IMR-90 (cell line): ENCODE data around the gene STX11. TPM values are rescaled to one million over a fixed set of nuclear protein-coding genes. Genes with fewer than 3 reads are reported as not detected.

Source experiments
- ATAC-seq: fragments of 200-7000 bp; cut with Tn5 transposase; 2 replicates; pipeline ENCODE4 v1.9.1; 2020; ENCODE audit warnings: low read depth, mild to moderate bottlenecking, moderate library complexity
- BruUV-seq: library from RNA; stranded (reverse); fragments of 400-500 nt; replicated peaks from 2 replicates; lab custom pipeline; 2021; lab: Mats Ljungman, UMichigan
- CTCF ChIA-PET: fragments of 300-600 bp; formaldehyde crosslinking; extraction: SDS; loops from one replicate; lab custom pipeline; 2021; ENCODE audit warnings: antibody characterized with exemption; lab: Yijun Ruan, JAX
- POLR2A ChIA-PET: fragments of 300-600 bp; sonication (Branson Sonifier 250); formaldehyde crosslinking; loops from one replicate; lab custom pipeline; 2022; ENCODE audit warnings: antibody characterized with exemption; ENCODE audit not compliant: unreplicated experiment; lab: Charles Lee
- DNase-seq: peaks from one replicate; pipeline ENCODE4 v3.0.0; 2013
- H2AFZ ChIP-seq: replicated peaks from 2 replicates; pipeline ENCODE3; 2013; ENCODE audit warnings: low read length, mild to moderate bottlenecking; ENCODE audit not compliant: poor library complexity
- H2AK5ac ChIP-seq: 2 replicates; pipeline ENCODE4 v1.6.1; 2013; ENCODE audit warnings: low read depth, low read length, inconsistent platforms
- H2AK9ac ChIP-seq: replicated peaks from 2 replicates; pipeline ENCODE3; 2013; ENCODE audit warnings: mild to moderate bottlenecking, low read depth, low read length, moderate library complexity; ENCODE audit not compliant: poor library complexity
- H2BK120ac ChIP-seq: 2 replicates; pipeline ENCODE4 v1.6.1; 2013; ENCODE audit warnings: low read depth, low read length, inconsistent platforms
- H2BK15ac ChIP-seq: 3 replicates; pipeline ENCODE4 v1.6.1; 2013; ENCODE audit warnings: low read depth, low read length, inconsistent platforms
- H2BK20ac ChIP-seq: 2 replicates; pipeline ENCODE4 v1.6.1; 2013; ENCODE audit warnings: low read depth, mild to moderate bottlenecking, inconsistent platforms, low read length, moderate library complexity
- H2BK5ac ChIP-seq: 2 replicates; pipeline ENCODE4 v1.6.1; 2013; ENCODE audit warnings: mild to moderate bottlenecking, low read depth, low read length, inconsistent platforms; ENCODE audit not compliant: poor library complexity, severe bottlenecking
- H3K14ac ChIP-seq: replicated peaks from 2 replicates; pipeline ENCODE4 v1.6.1; 2013; ENCODE audit warnings: low read depth, low read length, inconsistent platforms
- H3K18ac ChIP-seq: 2 replicates; pipeline ENCODE4 v1.6.1; 2013; ENCODE audit warnings: low read depth, low read length, control low read depth
- H3K23ac ChIP-seq: 2 replicates; pipeline ENCODE4 v1.6.1; 2013; ENCODE audit warnings: low read depth, low read length, inconsistent platforms
- H3K27ac ChIP-seq: 2 replicates; pipeline ENCODE4 v1.5.1; 2013; ENCODE audit warnings: mild to moderate bottlenecking, control low read depth, low read length; ENCODE audit not compliant: insufficient read depth
- H3K27me3 ChIP-seq: 2 replicates; pipeline ENCODE4 v1.6.1; 2013; ENCODE audit warnings: low read length; ENCODE audit not compliant: control insufficient read depth, insufficient read depth
- H3K36me3 ChIP-seq: 2 replicates; pipeline ENCODE4 v1.6.1; 2013; ENCODE audit warnings: low read length, mixed read lengths; ENCODE audit not compliant: control insufficient read depth, insufficient read depth
- H3K4ac ChIP-seq: 2 replicates; pipeline ENCODE4 v1.6.1; 2013; ENCODE audit warnings: low read depth, low read length, inconsistent platforms
- H3K4me1 ChIP-seq: 2 replicates; pipeline ENCODE4 v1.6.1; 2013; ENCODE audit warnings: low read length, mixed read lengths; ENCODE audit not compliant: control insufficient read depth, insufficient read depth
- H3K4me2 ChIP-seq: 2 replicates; pipeline ENCODE4 v1.6.1; 2013; ENCODE audit warnings: low read depth, mild to moderate bottlenecking, control low read depth, low read length, moderate library complexity
- H3K4me3 ChIP-seq: 2 replicates; pipeline ENCODE4 v1.5.1; 2013; ENCODE audit warnings: low read depth, mild to moderate bottlenecking, control low read depth, low read length, moderate library complexity; ENCODE audit not compliant: insufficient read depth
- H3K56ac ChIP-seq: 2 replicates; pipeline ENCODE4 v1.6.1; 2013; ENCODE audit warnings: low read length, inconsistent platforms; ENCODE audit not compliant: insufficient read depth; ENCODE audit errors: extremely low read depth
- H3K79me1 ChIP-seq, 2 experiments: 2 replicates each; pipeline ENCODE4 v1.6.1; 2013; ENCODE audit warnings: low read length in 2 of 2, inconsistent platforms in 1 of 2, low read depth in 1 of 2
- H3K9ac ChIP-seq: 2 replicates; pipeline ENCODE4 v1.6.1; 2013; ENCODE audit warnings: low read depth, low read length, control low read depth
- H3K9me1 ChIP-seq: 2 replicates; pipeline ENCODE4 v1.6.1; 2013; ENCODE audit warnings: low read length, inconsistent platforms; ENCODE audit not compliant: insufficient read depth
- H3K9me3 ChIP-seq: 2 replicates; pipeline ENCODE4 v1.6.1; 2013; ENCODE audit warnings: low read length; ENCODE audit not compliant: control insufficient read depth, insufficient read depth
- H4K20me1 ChIP-seq: 2 replicates; pipeline ENCODE4 v1.6.1; 2013; ENCODE audit warnings: low read length, inconsistent platforms; ENCODE audit not compliant: insufficient read depth
- H4K5ac ChIP-seq: 2 replicates; pipeline ENCODE4 v1.6.1; 2013; ENCODE audit warnings: mild to moderate bottlenecking, low read depth, low read length, control low read depth
- H4K8ac ChIP-seq, 2 experiments: 2 replicates each; pipeline ENCODE4 v1.6.1; 2013; ENCODE audit warnings: low read depth in 2 of 2, low read length in 2 of 2, control low read depth in 1 of 2, inconsistent platforms in 1 of 2
- H4K91ac ChIP-seq: 2 replicates; pipeline ENCODE4 v1.6.1; 2013; ENCODE audit warnings: low read depth, low read length, inconsistent platforms; ENCODE audit not compliant: insufficient read depth
- CEBPB ChIP-seq: IDR thresholded peaks from 2 replicates; pipeline ENCODE4 v1.6.1; 2012; ENCODE audit warnings: low read depth, low read length, improper control_type of control experiment
- CHD1 ChIP-seq: IDR thresholded peaks from 2 replicates; pipeline ENCODE4 v1.6.1; 2012; ENCODE audit warnings: low read depth, low read length, improper control_type of control experiment
- FOS ChIP-seq: fragments of 150-350 bp; IDR thresholded peaks from 2 replicates; pipeline ENCODE4 v1.6.1; 2016; ENCODE audit warnings: low read depth, low read length
- MAFK ChIP-seq: IDR thresholded peaks from 2 replicates; pipeline ENCODE4 v1.6.1; 2012; ENCODE audit warnings: low read depth, low read length, improper control_type of control experiment
- MAZ ChIP-seq: IDR thresholded peaks from 2 replicates; pipeline ENCODE4 v1.6.1; 2012; ENCODE audit warnings: low read depth, mild to moderate bottlenecking, low read length, improper control_type of control experiment, moderate library complexity, borderline replicate concordance
- POLR2A ChIP-seq: IDR thresholded peaks from 2 replicates; pipeline ENCODE4 v1.6.1; 2012; ENCODE audit warnings: mild to moderate bottlenecking, low read depth, low read length
- RAD21 ChIP-seq: IDR thresholded peaks from 2 replicates; pipeline ENCODE4 v1.6.1; 2012; ENCODE audit warnings: low read length, improper control_type of control experiment
- WGBS, 2 experiments: methylation state at CpG; one replicate each; pipeline versions ENCODE4 v1.1.5 to v1.1.7; 2013; ENCODE audit warnings: missing lambda C conversion rate in 2 of 2; ENCODE audit not compliant: insufficient read length in 1 of 2; ENCODE audit errors: extremely low coverage in 2 of 2; 5-methylcytosine and 5-hydroxymethylcytosine counted together
- dilution Hi-C: fragments of 300-500 bp; cut with HindIII; formaldehyde crosslinking; loops from one replicate; pipeline ENCODE4 v1.14.3; 2018; ENCODE audit warnings: low sequenced_read_pairs; ENCODE audit not compliant: unreplicated experiment
- in situ Hi-C: fragments of 300-500 bp; cut with MboI; formaldehyde crosslinking; loops from 3 replicates; pipeline ENCODE4 v1.14.3; 2019; ENCODE audit warnings: low sequenced_read_pairs, inconsistent platforms, mixed read lengths
- intact Hi-C: fragments of 100-400 bp; cut with micrococcal nuclease; formaldehyde crosslinking; loops from 2 replicates; pipeline ENCODE4 v1.10.0; 2022
- polyA plus RNA-seq, 3 experiments: library from polyadenylated mRNA; depleted of rRNA; stranded (reverse); fragments of >200 nt; gene quantifications; 2 replicates each; pipeline ENCODE4 v1.2.3, GENCODE V29; 2012; ENCODE audit warnings: low replicate concordance in 1 of 3
- total RNA-seq: library from RNA; depleted of rRNA; stranded (reverse); fragments of >200 nt; gene quantifications from 2 replicates; pipeline ENCODE4 v1.2.3, GENCODE V29; 2012

Gene STX11
- total and polyA plus RNA-seq, 2 of the 4 experiments (the other 2 are of a cell fraction): 0.54 to 0.68 TPM

- intact Hi-C loops: no loop called here
Measured at GRCh38 chr6:144174006-144174405, 23.7 kb downstream of the STX11 start.

More at GRCh38 chr6:144174006-144174405, 23.7 kb downstream of the STX11 start:
- Histone ChIP-seq H2BK15ac (no peak overlapping the region), H3K9ac (no peak overlapping the region), H4K8ac (no peak overlapping the region), H2BK120ac (no peak overlapping the region), H2BK20ac (no peak overlapping the region), H3K4me3 (no peak overlapping the region), H3K36me3 (no peaks in the 10 kb centered on the region), H3K9me1 (no peaks in the 10 kb centered on the region; the same call in 1 of the 2 replicates), H3K27ac (no peak overlapping the region), H4K20me1 (no peaks in the 10 kb centered on the region), H3K18ac (no peak overlapping the region), H4K91ac (no peak overlapping the region), H3K23ac (no peak overlapping the region), H3K79me1 (no peaks in the 10 kb centered on the region), H4K5ac (no peak overlapping the region), H2AK5ac (no peak overlapping the region), H3K9me3 (peaks cover 5% of the 10 kb centered on the region), H2AFZ (no peak overlapping the region), H3K4me2 (no peak overlapping the region), H2BK5ac (no peak overlapping the region), H3K4ac (no peak overlapping the region), H2AK9ac (no peak overlapping the region), H3K56ac (no peak overlapping the region), H3K14ac (no peak overlapping the region), H3K27me3 (peaks cover 10% of the 10 kb centered on the region), H3K4me1 (no peaks in the 10 kb centered on the region)
- ChIA-PET POLR2A (no interaction called here), CTCF (no interaction called here)
- no TSS peak for BruUV-seq
- WGBS, 2 experiments: 100% methylated on average over 1 of the region's 5 CpGs; no CpG with 5 or more reads in 1 of the 2 experiments
- no peak for TF ChIP-seq FOS
- TF ChIP-seq RAD21: no peak
- no peak for TF ChIP-seq CHD1
- TF ChIP-seq CEBPB: no peak
- TF ChIP-seq MAFK: no peak
- no peak for TF ChIP-seq POLR2A
- no peak for TF ChIP-seq MAZ
- dilution Hi-C loops: no loop called here
- ATAC-seq (no peak), DNase-seq (no peak)
- in situ Hi-C loops: no loop called here
